Spleen (tissue), 11 donors: ENCODE data around the gene LMX1A. TPM values are rescaled to one million over a fixed set of nuclear protein-coding genes. Genes with fewer than 3 reads are reported as not detected.

Experiments
- DNase-seq: peaks from one replicate; pipeline ENCODE4 v3.0.0-alpha.2; 2020
- H3K27ac ChIP-seq, 8 donors: fragments of 200-600 bp; sonication (generic) in 7 of 8; 1 replicate in 4 of 8; 2 replicates in 4 of 8; pipeline versions ENCODE4 v1.5.0 to v1.8.0; 2016 to 2021; ENCODE audit warnings: inconsistent platforms in 4 of 8, mild to moderate bottlenecking in 4 of 8, moderate library complexity in 1 of 8
- H3K27me3 ChIP-seq, 7 donors: fragments of 200-600 bp; sonication (generic) in 6 of 7; replicated peaks in 1 of 7; 1 replicate in 4 of 7; 2 replicates in 3 of 7; pipeline versions ENCODE4 v1.5.0 to v1.8.0; 2016 to 2021; ENCODE audit warnings: inconsistent platforms in 3 of 7, mild to moderate bottlenecking in 1 of 7
- H3K36me3 ChIP-seq, 6 donors: fragments of 200-600 bp; sonication (generic) in 5 of 6; 1 replicate in 4 of 6; 2 replicates in 2 of 6; pipeline versions ENCODE4 v1.5.0 to v1.8.0; 2016 to 2021; ENCODE audit warnings: inconsistent platforms in 2 of 6
- H3K4me1 ChIP-seq, 6 donors: fragments of 200-600 bp; sonication (generic) in 5 of 6; 1 replicate in 3 of 6; 2 replicates in 3 of 6; pipeline versions ENCODE4 v1.5.0 to v1.8.0; 2016 to 2021; ENCODE audit warnings: inconsistent platforms in 3 of 6
- H3K4me3 ChIP-seq, 8 donors: fragments of 200-600 bp; sonication (generic) in 7 of 8; 1 replicate in 4 of 8; 2 replicates in 4 of 8; pipeline versions ENCODE4 v1.5.0 to v1.8.0; 2016 to 2021; ENCODE audit warnings: inconsistent platforms in 4 of 8, mild to moderate bottlenecking in 4 of 8, moderate library complexity in 2 of 8
- H3K9me3 ChIP-seq, 8 donors: fragments of 200-600 bp; sonication (generic) in 7 of 8; 1 replicate in 4 of 8; 2 replicates in 4 of 8; pipeline versions ENCODE4 v1.5.0 to v1.8.0; 2016 to 2021; ENCODE audit warnings: inconsistent platforms in 4 of 8
- POLR2A ChIP-seq, 3 donors: fragments of 450-650 bp; IDR thresholded peaks; one replicate each; pipeline ENCODE4 v1.5.1; 2017; ENCODE audit warnings: antibody characterized with exemption in 3 of 3, mild to moderate bottlenecking in 1 of 3
- POLR2AphosphoS5 ChIP-seq, 3 donors: sonication (generic); formaldehyde crosslinking; IDR thresholded peaks; one replicate each; pipeline ENCODE4 v1.5.1; 2017; ENCODE audit warnings: antibody characterized with exemption in 3 of 3
- WGBS, 5 donors: extraction: QIAGEN DNeasy Blood & Tissue Kit in 3 of 5; methylation state at CpG; one replicate each; pipeline versions ENCODE4 v1.1.5 to v1.1.7; 2013 to 2018; 5-methylcytosine and 5-hydroxymethylcytosine counted together
- intact Hi-C: fragments of 100-400 bp; cut with DNase I; formaldehyde crosslinking; loops from one replicate; pipeline ENCODE4 v1.15.0; 2023; ENCODE audit warnings: low total_unique reads
- polyA plus RNA-seq, 3 donors: library from polyadenylated mRNA; stranded (reverse); fragments of 200-250 nt; gene quantifications; one replicate each; pipeline ENCODE4 v1.2.1, GENCODE V29; 2013
- total RNA-seq, 7 donors: library from RNA; depleted of rRNA in 3 of 7; stranded (reverse); fragments of >200 nt in 3 of 7; fragmentation: NEBNext Ultra II Directional in 4 of 7; extraction: Animal tissue kit (Norgen Biotek cat#: 25700) in 4 of 7; gene quantifications; one replicate each; pipeline versions ENCODE4 v1.1.0 to v1.2.1, GENCODE V29; 2016 to 2021
- TF ChIP-seq, protein P1 (sequence below), 11 experiments: fragments of 200-600 bp in 7 of 11; fragments of 450-650 bp in 4 of 11; sonication (generic) in 4 of 11; IDR thresholded peaks in 8 of 11; conservative IDR thresholded peaks in 3 of 11; 1 replicate in 7 of 11; 2 replicates in 4 of 11; pipeline versions ENCODE4 v1.4.0 to v1.8.0; 2016 to 2021; ENCODE audit warnings: antibody characterized with exemption in 11 of 11, inconsistent platforms in 4 of 11, mild to moderate bottlenecking in 1 of 11
- donor health status: healthy with polysubstance abuse.
- donor health status: DM: no; HTN: no; CAD: no; lungs with moderate emphysema.
- donor health status: DM: no; HTN: no; CAD: no.
- donor health status: Bipolar disorder and iron deficiency.
- donor health status: healthy.
- donor health status: DM: no; HTN: no; CAD: no.
- donor health status: DM: yes; HTN: yes; CAD: no.

The LMX1A gene
- total and polyA plus RNA-seq, 10 donors = not detected

- Histone ChIP-seq H3K4me3 (no peak overlapping the region), H3K9me3 (peaks cover 0 to 8% (median 5%) of the 10 kb centered on the region in 8 donors), H3K27me3 (peaks cover 0 to 50% (median 0%) of the 10 kb centered on the region in 7 donors), H3K4me1 (no peaks in the 10 kb centered on the region), H3K27ac (no peak overlapping the region), H3K36me3 (no peaks in the 10 kb centered on the region)
- intact Hi-C loops = no loop called here
- no peak for DNase-seq
- TF ChIP-seq POLR2AphosphoS5 (IDR thresholded peaks at IDR 0.05) (no peak), POLR2A (IDR thresholded peaks at IDR 0.05) (no peak)
- TF ChIP-seq, protein P1, sequence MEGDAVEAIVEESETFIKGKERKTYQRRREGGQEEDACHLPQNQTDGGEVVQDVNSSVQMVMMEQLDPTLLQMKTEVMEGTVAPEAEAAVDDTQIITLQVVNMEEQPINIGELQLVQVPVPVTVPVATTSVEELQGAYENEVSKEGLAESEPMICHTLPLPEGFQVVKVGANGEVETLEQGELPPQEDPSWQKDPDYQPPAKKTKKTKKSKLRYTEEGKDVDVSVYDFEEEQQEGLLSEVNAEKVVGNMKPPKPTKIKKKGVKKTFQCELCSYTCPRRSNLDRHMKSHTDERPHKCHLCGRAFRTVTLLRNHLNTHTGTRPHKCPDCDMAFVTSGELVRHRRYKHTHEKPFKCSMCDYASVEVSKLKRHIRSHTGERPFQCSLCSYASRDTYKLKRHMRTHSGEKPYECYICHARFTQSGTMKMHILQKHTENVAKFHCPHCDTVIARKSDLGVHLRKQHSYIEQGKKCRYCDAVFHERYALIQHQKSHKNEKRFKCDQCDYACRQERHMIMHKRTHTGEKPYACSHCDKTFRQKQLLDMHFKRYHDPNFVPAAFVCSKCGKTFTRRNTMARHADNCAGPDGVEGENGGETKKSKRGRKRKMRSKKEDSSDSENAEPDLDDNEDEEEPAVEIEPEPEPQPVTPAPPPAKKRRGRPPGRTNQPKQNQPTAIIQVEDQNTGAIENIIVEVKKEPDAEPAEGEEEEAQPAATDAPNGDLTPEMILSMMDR (IDR thresholded peaks at IDR 0.05 in 8 of 11, conservative IDR thresholded peaks at IDR 0.05 in 3 of 11) = no peak
- 77 to 83% (median 78%) methylated on average over 3 of the region's 3 CpGs for WGBS, 5 donors
Observed at GRCh38 chr1:165315481-165315880, 41.0 kb downstream of the LMX1A start.

GRCh38 chr1:165313903-165314302, 42.6 kb downstream of the LMX1A start:
- WGBS, 5 donors = 41 to 52% (median 45%) methylated on average over 4 of the region's 4 CpGs
- intact Hi-C loops = no loop called here
- H3K4me3 ChIP-seq = no peak overlapping the region
- no peaks in the 10 kb centered on the region for H3K4me1 ChIP-seq
- H3K27ac ChIP-seq = no peak overlapping the region
- no peaks in the 10 kb centered on the region for H3K36me3 ChIP-seq
- DNase-seq = no peak
- TF ChIP-seq, protein P1 (IDR thresholded peaks at IDR 0.05 in 8 of 11, conservative IDR thresholded peaks at IDR 0.05 in 3 of 11) = no peak
- TF ChIP-seq POLR2AphosphoS5 (IDR thresholded peaks at IDR 0.05) = no peak
- no peak for TF ChIP-seq POLR2A (IDR thresholded peaks at IDR 0.05)
- peaks cover 0 to 8% (median 5%) of the 10 kb centered on the region in 8 donors for H3K9me3 ChIP-seq
- H3K27me3 ChIP-seq = peaks cover 0 to 48% (median 0%) of the 10 kb centered on the region in 7 donors

- Histone ChIP-seq H3K4me3 (no peak overlapping the region), H3K36me3 (no peaks in the 10 kb centered on the region), H3K27ac (no peak overlapping the region), H3K4me1 (no peaks in the 10 kb centered on the region), H3K27me3 (peaks cover 0 to 47% (median 0%) of the 10 kb centered on the region in 7 donors), H3K9me3 (peaks cover 0 to 8% (median 5%) of the 10 kb centered on the region in 8 donors)
- TF ChIP-seq, protein P1 (IDR thresholded peaks at IDR 0.05 in 8 of 11, conservative IDR thresholded peaks at IDR 0.05 in 3 of 11) = no peak
- 63 to 83% (median 78%) methylated on average over 2 of the region's 2 CpGs for WGBS, 5 donors
- intact Hi-C loops = no loop called here
- DNase-seq = no peak
Observed at GRCh38 chr1:165312591-165312990, 43.9 kb downstream of the LMX1A start.

DNA sequence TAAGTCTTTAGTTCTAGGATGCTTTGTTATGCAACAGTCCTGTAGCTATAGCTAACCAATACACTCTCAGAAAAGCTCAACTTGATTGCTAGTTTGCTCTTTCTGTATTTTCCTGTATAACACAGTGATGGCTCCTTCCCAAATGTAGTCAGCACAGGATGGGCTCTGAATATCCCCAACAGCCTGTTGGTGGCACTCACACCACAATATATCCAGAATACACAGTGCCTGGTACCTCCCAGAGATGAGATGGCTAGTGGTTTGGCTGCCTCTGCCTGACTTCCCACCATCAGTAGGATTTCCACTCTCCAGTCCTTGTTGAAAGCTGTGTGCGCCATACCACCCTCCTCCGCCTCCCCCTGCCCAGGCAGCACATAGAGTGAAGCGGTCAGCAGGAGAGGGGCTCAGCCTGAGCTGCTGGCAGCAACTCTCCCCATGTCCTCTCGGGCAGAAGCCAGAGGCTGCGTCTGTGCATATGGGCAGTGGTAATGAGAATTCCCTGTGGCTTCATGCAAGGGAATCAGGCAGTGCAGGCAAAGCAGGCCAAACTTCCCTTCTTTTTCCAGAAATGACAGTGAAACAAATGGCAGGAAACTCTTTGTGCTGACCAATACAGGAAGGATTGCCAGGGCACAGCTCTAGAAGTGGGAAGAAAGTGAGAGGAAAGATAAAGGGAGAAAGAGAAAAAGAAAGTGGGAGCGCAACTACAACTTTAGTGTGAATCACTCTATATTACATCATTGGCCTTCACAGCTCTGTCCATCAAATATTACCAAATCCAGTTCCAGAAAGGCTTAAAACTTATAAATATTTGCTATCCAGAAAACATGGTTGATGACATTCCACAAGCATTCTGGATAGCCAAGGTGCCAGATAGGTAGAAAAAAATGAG, 49.7 kb downstream of the LMX1A start:
- Histone ChIP-seq H3K4me3 (no peak overlapping the region), H3K9me3 (no peaks in the 10 kb centered on the region), H3K4me1 (no peaks in the 10 kb centered on the region), H3K27ac (no peak overlapping the region), H3K36me3 (no peaks in the 10 kb centered on the region), H3K27me3 (peaks cover 0 to 19% (median 0%) of the 10 kb centered on the region in 7 donors)
- intact Hi-C loops = no loop called here
- TF ChIP-seq POLR2AphosphoS5 (IDR thresholded peaks at IDR 0.05) = no peak
- no peak for TF ChIP-seq POLR2A (IDR thresholded peaks at IDR 0.05)
- TF ChIP-seq, protein P1 (IDR thresholded peaks at IDR 0.05 in 8 of 11, conservative IDR thresholded peaks at IDR 0.05 in 3 of 11) = no peak
- DNase-seq = no peak
- WGBS, 5 donors = 59 to 76% (median 70%) methylated on average over 6 of the region's 6 CpGs
